ENCODE data around the gene KIDINS220.

KIDINS220 gene

DNA sequence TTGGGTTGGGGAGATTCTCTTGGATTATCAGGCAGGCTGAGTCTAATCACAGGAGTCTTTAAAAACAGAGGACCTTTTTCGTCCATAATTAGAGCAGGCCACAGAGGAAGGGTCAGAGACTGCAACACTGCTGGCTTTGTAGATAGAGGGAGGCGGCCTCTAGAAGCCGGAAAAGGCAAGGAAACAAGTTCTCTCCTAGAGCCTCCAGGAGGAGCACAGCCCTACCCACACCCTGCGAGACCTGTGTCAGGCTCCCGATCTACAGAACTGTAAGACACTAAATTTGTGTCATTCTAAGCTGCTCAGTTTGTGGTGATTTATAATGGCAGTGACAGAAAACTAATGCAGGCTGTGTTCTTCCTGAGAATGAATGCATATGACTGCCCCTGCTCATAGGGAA lies 140.2 kb downstream of the KIDINS220 start:
- DNase-seq (ENCODE audit: low read depth), result no peak

DNA sequence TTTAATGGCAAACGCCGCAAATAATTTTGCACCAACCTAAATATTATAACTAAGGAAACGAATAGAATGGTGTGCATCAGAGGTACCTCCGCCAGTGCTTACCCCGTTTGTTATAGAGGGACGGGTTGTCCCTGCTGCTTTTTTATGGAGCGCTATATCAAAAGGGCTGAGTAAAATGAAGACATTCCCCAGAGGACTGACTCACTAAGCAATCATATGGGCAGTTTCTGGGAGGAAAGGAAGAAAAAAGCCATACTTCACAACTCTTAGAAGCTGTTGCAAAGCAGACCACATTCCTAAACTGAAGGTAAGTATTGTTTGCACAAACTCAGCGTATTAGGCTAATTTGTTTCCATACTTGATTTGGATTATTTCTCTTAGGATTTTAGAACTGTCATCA lies 142.7 kb downstream of the KIDINS220 start:
- no peak for DNase-seq (ENCODE audit: low read depth)

DNA sequence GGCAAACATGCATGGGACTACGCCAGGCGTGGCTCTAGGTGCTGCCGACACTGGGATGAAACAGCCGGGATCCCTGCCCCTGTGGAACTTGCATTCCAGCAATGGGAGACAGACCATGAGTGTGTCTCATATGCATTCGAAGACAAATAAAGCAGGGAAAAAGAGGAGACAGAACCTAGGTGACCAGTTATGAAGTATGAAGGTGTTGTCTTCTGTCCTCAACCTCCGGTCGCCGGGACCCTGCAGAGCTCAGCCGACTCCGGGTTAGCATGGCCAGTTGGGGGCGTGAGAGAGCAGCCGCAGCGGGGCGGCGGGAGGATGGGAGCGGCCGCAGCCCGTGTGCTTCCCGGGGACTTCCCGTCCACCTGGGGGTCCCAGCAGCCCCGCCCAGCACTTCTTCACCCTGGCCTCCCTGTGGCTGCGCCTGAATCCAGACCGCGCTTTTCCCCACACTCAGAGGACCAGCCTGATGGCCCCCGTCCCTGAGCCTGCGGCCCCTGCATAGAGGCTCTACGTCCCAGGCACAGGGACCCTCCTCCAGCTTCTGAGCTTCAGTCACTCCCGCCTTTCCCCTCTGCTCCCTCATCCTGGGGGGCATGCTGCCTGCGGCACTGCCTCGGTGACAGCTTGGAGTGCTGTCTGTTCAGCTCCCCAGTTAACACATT lies 144.1 kb downstream of the KIDINS220 start:
- no peak for DNase-seq (ENCODE audit: low read depth)

DNA sequence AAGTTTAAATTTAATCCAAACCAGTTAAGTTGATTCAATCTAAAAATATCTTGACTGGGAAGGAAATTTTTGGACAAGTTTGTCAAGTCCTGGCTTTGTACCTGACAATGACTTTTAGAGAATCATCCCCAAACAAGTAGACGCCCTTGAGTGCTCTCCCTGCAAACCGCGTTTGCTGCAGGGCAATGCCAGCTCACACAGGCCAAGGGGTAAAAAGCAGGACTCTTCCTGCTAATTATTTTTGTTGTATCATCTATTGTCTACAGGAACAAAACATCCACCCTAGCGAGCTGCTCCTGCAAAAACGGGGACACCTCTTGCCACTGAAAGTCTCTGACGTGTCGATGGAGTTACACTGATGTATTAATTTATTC lies 144.6 kb downstream of the KIDINS220 start:
- DNase-seq (ENCODE audit: low read depth), result no peak

DNA sequence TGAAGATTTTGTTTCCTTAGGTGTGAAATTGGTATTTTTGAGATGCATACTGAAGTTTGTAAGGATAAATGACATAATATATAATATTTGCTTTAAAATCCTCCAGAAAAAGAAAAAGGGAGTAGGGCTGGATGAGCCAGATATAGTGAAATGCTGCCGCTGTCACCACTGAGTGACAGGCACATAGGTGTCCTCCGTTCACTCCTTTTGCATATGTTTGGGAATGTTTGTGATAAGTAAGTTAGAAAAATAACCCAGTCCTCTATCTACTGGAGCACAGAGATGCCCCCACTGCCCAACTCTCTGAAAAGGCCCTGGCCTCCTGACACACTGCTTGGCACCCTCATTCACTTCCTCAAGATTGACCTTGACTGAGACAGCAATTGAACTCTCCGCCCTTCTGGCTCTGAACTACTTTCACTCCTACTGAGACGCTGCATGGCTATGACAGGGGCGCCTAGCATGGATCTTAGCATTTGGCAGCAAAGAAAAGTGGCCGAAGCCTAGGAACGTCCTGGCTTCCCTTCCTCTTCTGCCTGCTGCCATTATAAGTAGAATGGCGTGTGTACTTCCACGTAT lies 145.5 kb downstream of the KIDINS220 start:
- no peak for DNase-seq (ENCODE audit: low read depth)

DNA sequence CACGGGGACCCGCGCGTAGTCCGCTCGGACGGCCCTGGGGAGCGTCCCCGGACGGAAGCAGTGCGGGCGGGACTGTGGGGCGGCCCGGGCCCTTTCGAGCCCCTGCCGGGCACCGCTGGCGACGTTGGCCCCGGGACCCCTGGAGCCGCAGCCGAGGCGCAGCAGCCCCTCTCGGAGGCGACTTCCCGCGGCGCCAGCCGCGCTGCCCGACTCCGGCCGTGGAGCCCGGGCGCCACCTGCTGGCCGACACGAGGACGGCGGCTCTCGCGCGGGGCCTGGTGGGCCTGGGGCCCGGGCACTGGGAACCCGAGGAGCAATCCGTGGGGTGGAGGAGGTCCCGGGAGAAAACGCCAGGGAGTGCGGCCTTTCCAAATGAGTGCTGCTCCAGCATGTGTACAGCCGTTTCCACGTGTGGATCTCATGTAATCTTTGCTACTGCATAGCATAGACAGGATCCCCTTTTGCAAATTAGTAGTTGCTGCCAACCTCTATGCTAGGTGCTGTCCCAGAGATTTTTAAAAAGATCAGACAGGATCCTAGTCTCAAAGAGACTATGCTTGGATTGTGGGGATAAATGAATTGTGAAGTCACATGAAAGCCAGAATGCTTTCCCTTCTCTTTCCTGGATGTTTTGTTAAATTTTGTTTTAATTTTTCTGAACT lies 151.6 kb downstream of the KIDINS220 start:
- DNase-seq (ENCODE audit: low read depth), result no peak

DNA sequence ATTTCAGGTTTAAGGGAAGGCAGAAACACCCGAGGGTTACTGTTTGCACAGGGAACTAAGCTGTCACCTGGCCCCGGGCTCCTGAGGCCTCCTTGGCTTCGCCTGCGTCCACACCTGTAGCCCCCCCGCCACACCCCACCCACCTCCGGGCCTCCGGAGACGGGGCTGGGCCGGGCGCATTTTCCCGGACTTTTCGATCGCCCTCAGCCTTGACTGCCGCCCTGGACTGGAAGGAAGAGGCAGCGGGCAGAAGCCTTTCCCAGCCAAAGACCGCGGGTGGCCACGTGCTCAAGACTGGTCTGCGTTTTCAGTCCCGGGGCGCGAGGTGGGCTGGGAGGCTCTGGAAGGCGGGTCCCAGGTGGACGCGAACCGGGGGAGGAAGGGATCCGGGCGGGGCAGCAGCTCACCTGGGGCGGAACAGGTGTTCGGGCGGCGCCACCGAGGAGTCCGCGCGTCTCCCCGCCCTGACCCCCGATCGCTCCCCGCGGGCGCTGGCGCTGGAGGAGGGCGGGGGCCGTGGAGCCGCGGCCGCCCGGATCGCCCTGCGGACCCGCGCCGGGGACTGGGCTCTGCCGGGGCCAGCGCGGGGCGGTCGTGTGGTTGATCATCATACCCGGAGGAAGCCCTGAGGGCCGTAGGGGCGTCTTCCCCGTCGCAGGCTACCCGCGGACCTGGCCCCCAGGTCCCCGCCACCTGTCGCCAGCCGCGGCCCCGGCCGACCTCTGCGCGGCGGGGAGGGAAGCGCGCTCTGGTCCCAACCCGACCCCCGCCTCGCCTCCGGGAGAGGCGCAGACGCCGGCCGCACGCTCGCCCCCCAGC lies 152.3 kb downstream of the KIDINS220 start:
- DNase-seq (ENCODE audit: low read depth), result no peak

DNA sequence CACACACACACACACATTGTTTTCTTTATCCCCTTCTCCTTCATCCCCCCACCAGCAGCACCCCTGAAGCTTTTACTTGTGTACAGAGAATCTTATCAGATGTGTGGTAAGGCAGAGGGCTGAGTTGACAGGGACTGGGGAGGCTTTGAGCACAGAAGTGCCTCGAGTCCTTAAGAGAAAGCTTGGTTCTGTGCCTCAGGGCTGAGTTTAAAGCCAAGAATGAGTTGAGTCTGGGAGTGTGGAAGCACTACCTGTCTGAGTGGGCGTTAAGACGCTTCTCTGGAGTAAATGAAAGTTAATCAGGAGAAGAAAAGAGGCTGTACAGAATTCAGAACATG lies 152.9 kb downstream of the KIDINS220 start:
- DNase-seq (ENCODE audit: low read depth), result no peak

DNA sequence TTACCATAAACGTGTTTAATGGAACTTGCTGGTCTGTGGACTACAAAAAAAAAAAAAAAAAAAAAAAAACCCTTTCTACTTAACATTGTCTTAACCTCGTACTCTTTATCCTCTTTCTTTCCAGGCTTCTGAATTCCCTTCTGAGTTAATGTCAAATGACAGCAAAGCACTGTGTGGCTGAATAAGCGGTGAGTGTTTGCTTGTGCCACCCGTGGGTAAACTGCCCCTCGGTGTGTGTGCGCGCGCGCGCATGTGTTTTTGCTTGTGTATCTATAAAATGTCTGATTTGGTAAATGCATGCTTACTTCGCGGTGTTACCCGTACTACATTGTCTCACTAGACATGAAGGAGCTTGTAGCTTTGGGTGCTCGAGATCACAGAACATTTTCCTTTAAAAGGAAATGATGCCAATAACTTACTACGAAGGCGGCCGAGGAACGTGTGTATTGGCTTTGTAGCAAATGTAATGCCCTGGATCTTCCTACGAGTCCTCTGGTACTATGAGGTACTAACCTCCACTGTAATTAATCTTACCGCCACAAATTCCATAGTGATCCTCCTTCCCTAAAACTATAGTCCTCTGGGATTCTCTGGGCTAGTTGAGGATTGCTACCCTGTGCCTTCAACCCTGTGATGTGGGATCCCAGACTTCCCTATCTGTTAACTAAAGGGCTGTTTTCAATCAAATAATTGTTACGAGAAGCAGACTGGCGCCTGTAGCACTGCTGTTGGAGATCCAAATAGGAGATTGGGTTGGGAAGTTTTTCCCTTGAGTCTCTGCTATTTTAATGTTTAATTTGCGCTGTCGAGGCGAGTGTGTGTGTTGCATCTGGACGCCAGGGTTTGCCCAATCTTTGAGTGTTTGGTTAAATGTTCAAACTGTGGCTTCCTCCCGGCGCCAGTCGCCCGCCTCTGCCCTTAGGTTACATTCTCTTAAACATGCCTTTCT lies 154.4 kb downstream of the KIDINS220 start:
- DNase-seq (ENCODE audit: low read depth), result no peak

DNA sequence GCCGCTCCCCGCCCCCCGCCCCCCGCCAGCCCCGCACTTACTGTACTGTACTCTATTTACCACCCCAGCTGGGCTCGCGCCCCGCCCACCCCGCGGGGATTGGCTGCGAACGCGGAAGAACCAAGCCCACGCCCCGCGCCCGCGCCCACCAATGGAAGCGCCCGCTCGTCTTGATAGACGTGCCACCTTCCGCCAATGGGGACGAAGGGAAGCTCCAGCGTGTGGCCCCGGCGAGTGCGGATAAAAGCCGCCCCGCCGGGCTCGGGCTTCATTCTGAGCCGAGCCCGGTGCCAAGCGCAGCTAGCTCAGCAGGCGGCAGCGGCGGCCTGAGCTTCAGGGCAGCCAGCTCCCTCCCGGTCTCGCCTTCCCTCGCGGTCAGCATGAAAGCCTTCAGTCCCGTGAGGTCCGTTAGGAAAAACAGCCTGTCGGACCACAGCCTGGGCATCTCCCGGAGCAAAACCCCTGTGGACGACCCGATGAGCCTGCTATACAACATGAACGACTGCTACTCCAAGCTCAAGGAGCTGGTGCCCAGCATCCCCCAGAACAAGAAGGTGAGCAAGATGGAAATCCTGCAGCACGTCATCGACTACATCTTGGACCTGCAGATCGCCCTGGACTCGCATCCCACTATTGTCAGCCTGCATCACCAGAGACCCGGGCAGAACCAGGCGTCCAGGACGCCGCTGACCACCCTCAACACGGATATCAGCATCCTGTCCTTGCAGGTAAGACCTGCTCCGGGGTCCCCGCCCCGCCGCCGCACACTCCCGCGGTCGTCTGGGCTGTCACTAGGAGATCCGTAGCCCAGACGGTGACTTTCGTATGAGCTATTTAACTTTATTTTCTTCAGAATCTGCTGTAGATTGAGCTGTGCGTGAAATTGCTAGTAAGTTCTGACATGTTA lies 155.4 kb downstream of the KIDINS220 start, which contains the start of gene ID2:
ID2 (plus strand) TSS at position 271 of the 907 bp plus-strand sequence; CDS start at position 381, 110 bp downstream.
- peak; percentile 72 for DNase-seq (ENCODE audit: low read depth)

DNA sequence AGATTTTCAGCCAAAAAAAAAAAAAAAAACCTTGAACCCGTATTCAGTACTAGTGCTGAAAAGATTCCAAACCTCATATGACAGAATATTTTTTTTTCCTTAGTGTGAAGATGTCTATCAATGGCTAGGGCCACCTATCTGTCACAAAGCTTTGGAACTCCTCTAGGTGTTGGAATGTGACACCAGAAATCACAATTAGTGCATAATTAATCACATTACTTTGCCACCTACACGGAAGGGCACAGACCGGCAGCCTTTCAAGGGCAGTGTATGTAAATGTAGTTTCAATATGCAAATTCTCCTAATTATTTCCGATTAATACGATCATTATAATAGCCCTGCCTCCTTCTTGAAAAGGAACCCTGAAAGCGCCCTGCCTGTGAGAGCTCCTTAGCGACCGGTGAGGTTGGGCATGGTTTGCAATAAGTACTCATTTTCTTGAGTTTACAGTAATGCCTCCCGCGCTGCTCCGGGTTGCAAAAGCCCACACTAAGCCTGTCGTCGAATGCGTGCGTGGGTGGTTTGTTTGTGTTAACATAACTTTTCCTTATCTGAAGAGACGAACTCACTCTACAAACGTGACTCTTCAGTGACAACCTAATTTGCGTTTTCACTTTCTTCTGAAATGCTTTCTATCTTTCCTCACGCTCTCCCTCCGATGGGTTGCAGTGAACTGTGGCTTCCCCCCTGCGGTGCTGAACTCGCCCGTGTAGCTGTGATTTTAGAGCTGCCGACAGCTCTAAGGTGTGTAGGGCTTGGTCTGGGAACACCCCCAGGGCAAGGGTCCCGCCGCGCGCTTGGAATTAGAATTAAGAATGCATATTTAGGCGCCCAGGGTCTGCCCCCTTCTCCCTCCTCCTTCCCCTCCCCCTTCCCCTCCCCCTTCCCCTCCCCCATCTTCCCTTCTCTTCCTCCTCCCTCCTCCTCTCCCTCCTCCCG lies 156.3 kb downstream of the KIDINS220 start:
- DNase-seq (ENCODE audit: low read depth), result no peak

DNA sequence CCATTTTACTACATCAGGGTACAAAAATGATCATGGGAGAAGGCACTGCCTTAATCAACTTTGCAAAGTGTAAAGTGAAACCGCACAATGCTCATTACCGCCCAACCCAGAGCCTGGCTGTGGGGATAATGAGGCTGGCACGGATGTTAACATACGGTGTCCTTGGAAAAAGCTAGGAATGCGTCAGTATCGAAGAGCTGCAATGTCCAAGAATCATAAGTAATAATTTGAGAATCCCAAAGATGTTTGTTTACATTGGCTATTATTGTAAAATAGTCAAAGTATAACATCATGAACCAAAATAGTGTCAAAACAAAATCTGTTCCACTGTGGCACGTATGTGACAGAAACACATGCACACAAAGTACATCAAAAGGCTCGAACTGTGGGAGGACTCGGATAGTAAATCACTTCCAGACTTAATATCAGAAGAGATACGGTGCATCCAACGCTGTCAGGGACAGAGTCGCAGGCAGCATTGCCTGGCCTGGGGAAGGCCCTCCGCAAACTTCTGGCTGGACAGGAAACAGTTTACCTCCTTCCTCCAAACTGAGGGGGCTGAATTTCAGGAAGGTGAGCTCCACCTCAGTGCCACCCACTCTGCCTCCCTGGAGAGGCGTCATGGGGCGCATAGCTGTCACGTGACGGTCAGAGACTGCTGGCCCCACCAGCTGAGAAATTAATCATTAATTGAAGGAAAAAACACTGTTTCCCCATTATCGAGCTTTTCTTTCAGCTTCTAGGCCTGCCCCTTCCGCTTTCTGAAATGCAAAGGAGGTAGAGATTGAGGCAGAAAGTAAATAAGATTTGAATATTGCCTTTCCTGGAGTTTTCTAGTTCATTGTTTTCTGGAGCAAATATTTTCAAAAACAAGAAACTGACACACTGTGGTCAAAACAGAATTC lies 157.3 kb downstream of the KIDINS220 start:
- DNase-seq (ENCODE audit: low read depth), result no peak

DNA sequence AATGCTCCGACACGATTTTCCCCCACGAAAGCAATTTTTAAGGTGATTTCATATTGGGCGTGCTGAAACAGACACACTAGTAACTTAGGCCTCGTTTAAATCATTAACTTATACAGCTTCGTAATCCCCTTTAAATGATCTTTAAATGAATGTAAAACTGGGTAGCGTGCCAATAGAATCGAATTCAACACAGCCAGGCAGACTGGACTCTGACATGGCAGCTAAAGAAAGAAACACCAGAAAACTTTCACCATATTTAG lies 157.9 kb downstream of the KIDINS220 start:
- no peak for DNase-seq (ENCODE audit: low read depth)
